Naive thymus-derived CD8-positive, alpha-beta T cell (primary cell): ENCODE data around the gene RBM28. TPM values are rescaled to one million over a fixed set of nuclear protein-coding genes. Genes with fewer than 3 reads are reported as not detected.

Experiments
- ATAC-seq, 2 donors: fragments of 150-1000 bp; cut with Tn5 transposase in 1 of 2; sonication (Bioruptor Pico), chemical (Tn5 transposase) in 1 of 2; 1 replicate in 1 of 2; 2 replicates in 1 of 2; pipeline ENCODE4 v1.10.0; 2021; ENCODE audit warnings: mild to moderate bottlenecking in 2 of 2, moderate library complexity in 2 of 2
- POLR2A ChIA-PET: fragments of 350-600 bp; sonication (Branson Sonifier 250); formaldehyde crosslinking; loops from one replicate; lab custom pipeline; 2021; ENCODE audit warnings: antibody characterized with exemption; lab: Charles Lee
- DNase-seq, 10 donors: peaks; one replicate each; pipeline versions ENCODE4 v3.0.0 to v3.0.0-alpha.2; 2020 to 2022
- H3K27ac Mint-ChIP-seq, 10 donors: one replicate each; pipeline ENCODE4 v1.8.0; 2020 to 2022; ENCODE audit warnings: mild to moderate bottlenecking in 10 of 10, mixed read lengths in 10 of 10, moderate library complexity in 4 of 10, inconsistent platforms in 1 of 10
- H3K27me3 Mint-ChIP-seq, 5 donors: one replicate each; pipeline ENCODE4 v1.8.0; 2021 to 2022; ENCODE audit warnings: mixed read lengths in 5 of 5
- H3K36me3 Mint-ChIP-seq, 3 donors: one replicate each; pipeline ENCODE4 v1.8.0; 2020 to 2022; ENCODE audit warnings: mixed read lengths in 3 of 3, mild to moderate bottlenecking in 2 of 3, inconsistent platforms in 1 of 3
- H3K4me1 Mint-ChIP-seq, 4 donors: one replicate each; pipeline ENCODE4 v1.8.0; 2021 to 2022; ENCODE audit warnings: mixed read lengths in 4 of 4
- H3K4me3 Mint-ChIP-seq, 10 donors: one replicate each; pipeline ENCODE4 v1.8.0; 2020 to 2022; ENCODE audit warnings: mild to moderate bottlenecking in 10 of 10, mixed read lengths in 10 of 10, moderate library complexity in 6 of 10, inconsistent platforms in 1 of 10
- H3K9me3 Mint-ChIP-seq, 9 donors: one replicate each; pipeline ENCODE4 v1.8.0; 2020 to 2022; ENCODE audit warnings: mixed read lengths in 9 of 9, mild to moderate bottlenecking in 3 of 9, inconsistent platforms in 1 of 9, moderate library complexity in 1 of 9
- polyA plus RNA-seq, 3 donors: library from polyadenylated mRNA; unstranded; fragments of 300-500 nt; fragmentation: Illumina TruSeq; gene quantifications; one replicate each; pipeline ENCODE4 v1.2.3, GENCODE V29; 2021
- total RNA-seq, 8 experiments: library from RNA in 2 of 8; stranded (reverse) in 2 of 8; gene quantifications; one replicate each; pipeline ENCODE4 v1.2.3 and lab custom pipeline; 2021 to 2026

Gene RBM28
- total and polyA plus RNA-seq, 5 experiments from 2014 or later, result 8.4 to 53.8 (median 9.1) TPM

- H3K4me3 Mint-ChIP-seq, result no peak overlapping the region
- peaks cover 13 to 23% (median 16%) of the 10 kb centered on the region in 4 donors for H3K4me1 Mint-ChIP-seq
- no peak for DNase-seq
- H3K36me3 Mint-ChIP-seq, result no peaks in the 10 kb centered on the region
- H3K9me3 Mint-ChIP-seq, result no peaks in the 10 kb centered on the region
- no peak overlapping the region for H3K27ac Mint-ChIP-seq
- ATAC-seq, result no peak
- peaks cover 31 to 60% (median 53%) of the 10 kb centered on the region in 5 donors for H3K27me3 Mint-ChIP-seq
- POLR2A ChIA-PET, result interaction anchor here (0.6 to 1.4 kb wide), 2 partner anchors 7 to 15 kb away, joined by 3 to 4 read pairs; no protein-coding TSS in a partner anchor
These were observed 21.7 kb upstream of the RBM28 start for GRCh38 chr7:128365432-128365831.

GRCh38 chr7:128364166-128364870 lies 20.6 kb upstream of the RBM28 start:
- H3K27me3 Mint-ChIP-seq, result peaks cover 31 to 69% (median 53%) of the 10 kb centered on the region in 5 donors
- H3K4me1 Mint-ChIP-seq, result peaks cover 13 to 23% (median 16%) of the 10 kb centered on the region in 4 donors
- no peak for ATAC-seq
- H3K4me3 Mint-ChIP-seq, result no peak overlapping the region
- no peak overlapping the region for H3K27ac Mint-ChIP-seq
- no peaks in the 10 kb centered on the region for H3K36me3 Mint-ChIP-seq
- no peaks in the 10 kb centered on the region for H3K9me3 Mint-ChIP-seq
- POLR2A ChIA-PET, result no interaction called here
- no peak for DNase-seq

DNA sequence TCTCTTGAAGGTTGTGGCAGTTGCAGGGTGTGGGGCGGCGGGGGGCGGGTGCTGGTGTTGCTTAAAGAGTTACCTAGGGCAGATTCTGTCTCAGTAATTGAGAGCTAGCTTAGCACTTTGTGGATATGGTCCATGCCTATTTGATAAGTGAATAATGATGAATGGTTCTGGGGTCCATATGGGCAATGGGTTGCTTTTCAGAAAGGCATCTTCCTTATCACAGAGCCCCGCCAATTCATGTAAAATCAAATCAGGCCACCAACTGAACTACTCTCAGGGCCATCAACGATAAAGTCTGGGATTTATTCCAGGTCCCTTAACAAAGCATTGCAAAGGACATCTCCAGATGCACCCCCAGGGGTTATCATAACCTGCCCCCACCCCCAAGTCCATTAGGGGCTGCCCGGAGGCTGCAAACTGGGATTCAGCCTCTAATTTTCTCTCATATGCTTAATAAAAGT lies 19.6 kb upstream of the RBM28 start:
- Mint-ChIP-seq H3K9me3 (no peaks in the 10 kb centered on the region), H3K4me3 (no peak overlapping the region), H3K27ac (no peak overlapping the region), H3K36me3 (no peaks in the 10 kb centered on the region), H3K4me1 (peaks cover 13 to 23% (median 16%) of the 10 kb centered on the region in 4 donors), H3K27me3 (peaks cover 31 to 76% (median 58%) of the 10 kb centered on the region in 5 donors)
- ATAC-seq (no peak), DNase-seq (no peak)
- POLR2A ChIA-PET, result no interaction called here

- POLR2A ChIA-PET, result no interaction called here
- DNase-seq (no peak), ATAC-seq (no peak)
- H3K36me3 Mint-ChIP-seq, result no peaks in the 10 kb centered on the region
- H3K4me3 Mint-ChIP-seq, result peak overlapping the region; percentile 39 to 94 (median 84)
- H3K4me1 Mint-ChIP-seq, result peaks cover 13 to 23% (median 16%) of the 10 kb centered on the region in 4 donors
- H3K27ac Mint-ChIP-seq, result no peak overlapping the region
- peaks cover 30 to 81% (median 62%) of the 10 kb centered on the region in 5 donors for H3K27me3 Mint-ChIP-seq
- H3K9me3 Mint-ChIP-seq, result no peaks in the 10 kb centered on the region
These were observed 19.0 kb upstream of the RBM28 start for GRCh38 chr7:128362670-128363069.

GRCh38 chr7:128361411-128362379 lies 18.0 kb upstream of the RBM28 start, which contains the start of gene PRRT4:
TSS of gene PRRT4 (minus strand) at chr7:128361690.
- POLR2A ChIA-PET, result no interaction called here
- ATAC-seq (peak; percentile 81), DNase-seq (peak in 8 of 10 donors; percentile 30 to 77 (median 46))
- Mint-ChIP-seq H3K27me3 (peaks cover 28 to 72% (median 56%) of the 10 kb centered on the region in 5 donors), H3K9me3 (no peaks in the 10 kb centered on the region), H3K27ac (peak within 1 kb of the TSS in 8 of 10 donors; percentile 12 to 85 (median 54)), H3K36me3 (no peaks in the 10 kb centered on the region), H3K4me1 (peaks cover 13 to 23% (median 16%) of the 10 kb centered on the region in 4 donors), H3K4me3 (peak within 1 kb of the TSS; percentile 78 to 94 (median 86))

GRCh38 chr7:128360359-128360678 lies 16.6 kb upstream of the RBM28 start:
- peaks cover 15 to 29% (median 18%) of the 10 kb centered on the region in 4 donors for H3K4me1 Mint-ChIP-seq
- DNase-seq, result no peak
- POLR2A ChIA-PET, result no interaction called here
- H3K27me3 Mint-ChIP-seq, result peaks cover 23 to 65% (median 44%) of the 10 kb centered on the region in 5 donors
- H3K27ac Mint-ChIP-seq, result no peak overlapping the region
- H3K36me3 Mint-ChIP-seq, result no peaks in the 10 kb centered on the region
- no peaks in the 10 kb centered on the region for H3K9me3 Mint-ChIP-seq
- peak overlapping the region in 7 of 10 donors; percentile 22 to 94 (median 45) for H3K4me3 Mint-ChIP-seq
- ATAC-seq, result no peak

GRCh38 chr7:128359939-128360338 lies 16.2 kb upstream of the RBM28 start:
- Mint-ChIP-seq H3K4me3 (peak overlapping the region in 6 of 10 donors; percentile 22 to 48 (median 32)), H3K27me3 (peaks cover 21 to 61% (median 41%) of the 10 kb centered on the region in 5 donors), H3K4me1 (peaks cover 15 to 30% (median 18%) of the 10 kb centered on the region in 4 donors), H3K36me3 (no peaks in the 10 kb centered on the region), H3K9me3 (no peaks in the 10 kb centered on the region), H3K27ac (no peak overlapping the region)
- POLR2A ChIA-PET, result no interaction called here
- ATAC-seq (no peak), DNase-seq (no peak)

DNA sequence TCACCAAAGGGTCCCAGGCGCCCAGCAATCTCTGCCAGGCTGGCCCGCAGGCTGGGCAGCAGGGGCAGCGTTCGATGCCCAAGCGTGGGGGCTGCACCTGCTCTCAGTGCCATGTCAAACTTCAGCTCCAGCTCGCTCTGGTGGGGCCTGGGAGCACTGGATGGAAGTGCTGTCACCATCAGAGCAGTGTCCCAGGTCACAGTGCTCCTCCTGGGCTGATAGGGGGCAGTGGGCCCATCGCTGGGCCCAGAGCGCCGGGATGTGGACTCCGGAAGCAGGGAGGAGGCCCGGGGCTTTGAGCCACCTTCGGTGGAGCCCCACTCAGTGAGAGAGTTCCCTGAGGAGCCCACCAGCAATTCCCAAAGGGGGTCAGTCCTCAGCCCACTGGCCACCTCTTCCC lies 15.6 kb upstream of the RBM28 start:
- Mint-ChIP-seq H3K27me3 (peaks cover 18 to 56% (median 36%) of the 10 kb centered on the region in 5 donors), H3K9me3 (no peaks in the 10 kb centered on the region), H3K27ac (no peak overlapping the region), H3K36me3 (no peaks in the 10 kb centered on the region), H3K4me3 (peak overlapping the region in 4 of 10 donors; percentile 37 to 52 (median 44)), H3K4me1 (peaks cover 15 to 30% (median 18%) of the 10 kb centered on the region in 4 donors)
- POLR2A ChIA-PET, result no interaction called here
- no peak for DNase-seq
- no peak for ATAC-seq

- Mint-ChIP-seq H3K27ac (no peak overlapping the region), H3K9me3 (no peaks in the 10 kb centered on the region), H3K36me3 (peaks cover 0 to under 1% (median 0%) of the 10 kb centered on the region in 3 donors), H3K4me1 (peaks cover 16 to 33% (median 18%) of the 10 kb centered on the region in 4 donors), H3K4me3 (peak overlapping the region in 1 of 10 donors; percentile 40), H3K27me3 (peaks cover 22 to 54% (median 36%) of the 10 kb centered on the region in 5 donors)
- POLR2A ChIA-PET, result interaction anchor here (0.6 to 1.3 kb wide), 3 partner anchors 8 to 32 kb away, joined by 3 to 4 read pairs (median 4); no protein-coding TSS in a partner anchor
- no peak for ATAC-seq
- DNase-seq, result no peak
These were observed 14.5 kb upstream of the RBM28 start for GRCh38 chr7:128358233-128358632.

GRCh38 chr7:128357217-128357613 lies 13.5 kb upstream of the RBM28 start:
- DNase-seq (no peak), ATAC-seq (no peak)
- POLR2A ChIA-PET, result no interaction called here
- Mint-ChIP-seq H3K4me1 (peaks cover 17 to 36% (median 19%) of the 10 kb centered on the region in 4 donors), H3K36me3 (peaks cover 0 to 6% (median 0%) of the 10 kb centered on the region in 3 donors), H3K4me3 (no peak overlapping the region), H3K9me3 (no peaks in the 10 kb centered on the region), H3K27ac (no peak overlapping the region), H3K27me3 (peaks cover 21 to 50% (median 33%) of the 10 kb centered on the region in 5 donors)

- DNase-seq (no peak), ATAC-seq (no peak)
- Mint-ChIP-seq H3K27ac (no peak overlapping the region), H3K27me3 (peaks cover 15 to 45% (median 30%) of the 10 kb centered on the region in 5 donors), H3K4me1 (peaks cover 12 to 31% (median 14%) of the 10 kb centered on the region in 4 donors), H3K9me3 (no peaks in the 10 kb centered on the region), H3K4me3 (no peak overlapping the region), H3K36me3 (peaks cover 0 to 6% (median 0%) of the 10 kb centered on the region in 3 donors)
- POLR2A ChIA-PET, result no interaction called here
These were observed 13.0 kb upstream of the RBM28 start for GRCh38 chr7:128356546-128357216.

- no peak for ATAC-seq
- DNase-seq, result no peak
- H3K4me1 Mint-ChIP-seq, result peaks cover 4 to 18% (median 8%) of the 10 kb centered on the region in 4 donors
- no peaks in the 10 kb centered on the region for H3K9me3 Mint-ChIP-seq
- peaks cover 12 to 45% (median 30%) of the 10 kb centered on the region in 5 donors for H3K27me3 Mint-ChIP-seq
- peaks cover 0 to 6% (median 0%) of the 10 kb centered on the region in 3 donors for H3K36me3 Mint-ChIP-seq
- peak overlapping the region in 4 of 10 donors; percentile 2 to 87 (median 61) for H3K4me3 Mint-ChIP-seq
- POLR2A ChIA-PET, result interaction anchor here (1.0 kb wide), 1 partner anchor 9 kb away, joined by 6 read pairs; the partner anchor contains the start of gene RBM28
- H3K27ac Mint-ChIP-seq, result no peak overlapping the region
These were observed 9.9 kb upstream of the RBM28 start for GRCh38 chr7:128353610-128354009.
